NCI-H524 treated with DMSO at 0.1 percent for 48 hours (cell line): ENCODE data around the gene ROMO1.
"Not testable (repeated sequence)": the region's sequence is repeated elsewhere in the genome, so short reads cannot be mapped to it uniquely, and the experiment has no call there.

Experiments used
- DNase-seq: peaks from one replicate; lab custom pipeline; 2025; lab: John Stamatoyannopoulos, UW

ROMO1 gene

GRCh38 chr20:35731469-35731788 is 32.2 kb downstream of the ROMO1 start:
- no peak for DNase-seq

- DNase-seq, result no peak
These were observed 32.8 kb downstream of the ROMO1 start for GRCh38 chr20:35731862-35732643.

GRCh38 chr20:35732644-35732982 is 33.4 kb downstream of the ROMO1 start:
- DNase-seq, result no peak

GRCh38 chr20:35734374-35734773 is 35.2 kb downstream of the ROMO1 start:
- no peak for DNase-seq

GRCh38 chr20:35734777-35735649 is 35.8 kb downstream of the ROMO1 start:
- no peak for DNase-seq

- no peak for DNase-seq
These were observed 36.7 kb downstream of the ROMO1 start for GRCh38 chr20:35735826-35736470.

GRCh38 chr20:35737865-35738333 is 38.7 kb downstream of the ROMO1 start:
- DNase-seq, result no peak

- DNase-seq, result no peak
These were observed 39.4 kb downstream of the ROMO1 start for GRCh38 chr20:35738410-35739179.

GRCh38 chr20:35739294-35740163 is 40.3 kb downstream of the ROMO1 start:
- no peak for DNase-seq

GRCh38 chr20:35741892-35742740 is 42.9 kb downstream of the ROMO1 start, which contains the start of gene RBM39:
Gene RBM39, minus strand, starts transcription at chr20:35742260. Its CDS starts 1,386 bp downstream, at chr20:35740874.
- peak; percentile 99 for DNase-seq

- DNase-seq, result peak; percentile 37
These were observed 43.7 kb downstream of the ROMO1 start for GRCh38 chr20:35742741-35743523.

GRCh38 chr20:35743693-35744491 is 44.7 kb downstream of the ROMO1 start:
- DNase-seq, result no peak

- DNase-seq, result not testable (repeated sequence)
These were observed 45.3 kb downstream of the ROMO1 start for GRCh38 chr20:35744492-35744841.
